A673 (cell line): Measurements from ENCODE around the gene EIPR1.

Source experiments
- CTCF ChIP-seq: fragments of 300-800, 200-600 bp; sonication (generic); conservative IDR thresholded peaks from 2 replicates; pipeline ENCODE4 v1.5.1; 2017; ENCODE audit warnings: low read depth, mild to moderate bottlenecking, antibody characterized with exemption, low read length, moderate library complexity, mixed read lengths
- EZH2 ChIP-seq: fragments of 200-600 bp; sonication (generic); IDR thresholded peaks from 2 replicates; pipeline ENCODE4 v1.6.1; 2017; ENCODE audit warnings: borderline replicate concordance, low read depth, mild to moderate bottlenecking, mixed read lengths, antibody characterized with exemption, low read length; ENCODE audit not compliant: poor library complexity, severe bottlenecking

DNA sequence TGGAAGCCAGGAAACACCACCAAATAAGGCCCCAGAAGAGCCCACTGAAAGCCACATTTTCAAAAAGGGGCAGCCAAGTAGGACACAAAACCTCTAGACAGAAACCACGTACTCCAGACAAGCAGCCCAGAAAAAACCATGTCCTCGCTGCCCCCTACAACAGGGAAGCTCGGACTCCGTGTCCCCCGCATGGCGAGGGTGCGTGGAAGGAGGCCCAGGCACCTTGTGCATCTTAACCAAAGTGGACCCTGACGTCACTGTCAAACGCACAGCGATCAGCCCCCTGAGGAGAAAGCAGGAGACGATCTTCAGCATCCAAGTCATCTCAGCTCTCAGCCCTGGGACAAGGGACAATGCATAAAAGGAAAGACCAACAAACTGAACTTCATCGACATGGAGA is 168.4 kb downstream of the EIPR1 start:
- TF ChIP-seq CTCF (no peak), EZH2 (no peak)
